Measurements from ENCODE around the gene GLDN.

The GLDN gene

GRCh38 chr15:51338496-51338895 is 3.0 kb upstream of the GLDN start, which contains the start of gene CYP19A1:
Gene CYP19A1, minus strand, starts transcription at chr15:51338596. Its CDS starts 95,684 bp downstream, at chr15:51242912.
- in situ Hi-C loops (cut with HindIII; ENCODE audit: low sequenced_read_pairs), result no loop called here
- H3K4me3 ChIP-seq (ENCODE audit: low read depth, low read length), result no peak within 1 kb of the TSS
- no peak for TF ChIP-seq CTCF (IDR thresholded peaks at IDR 0.05; ENCODE audit: low read depth, low read length)
- DNase-seq (ENCODE audit: low read depth, low spot score), result no peak

DNA sequence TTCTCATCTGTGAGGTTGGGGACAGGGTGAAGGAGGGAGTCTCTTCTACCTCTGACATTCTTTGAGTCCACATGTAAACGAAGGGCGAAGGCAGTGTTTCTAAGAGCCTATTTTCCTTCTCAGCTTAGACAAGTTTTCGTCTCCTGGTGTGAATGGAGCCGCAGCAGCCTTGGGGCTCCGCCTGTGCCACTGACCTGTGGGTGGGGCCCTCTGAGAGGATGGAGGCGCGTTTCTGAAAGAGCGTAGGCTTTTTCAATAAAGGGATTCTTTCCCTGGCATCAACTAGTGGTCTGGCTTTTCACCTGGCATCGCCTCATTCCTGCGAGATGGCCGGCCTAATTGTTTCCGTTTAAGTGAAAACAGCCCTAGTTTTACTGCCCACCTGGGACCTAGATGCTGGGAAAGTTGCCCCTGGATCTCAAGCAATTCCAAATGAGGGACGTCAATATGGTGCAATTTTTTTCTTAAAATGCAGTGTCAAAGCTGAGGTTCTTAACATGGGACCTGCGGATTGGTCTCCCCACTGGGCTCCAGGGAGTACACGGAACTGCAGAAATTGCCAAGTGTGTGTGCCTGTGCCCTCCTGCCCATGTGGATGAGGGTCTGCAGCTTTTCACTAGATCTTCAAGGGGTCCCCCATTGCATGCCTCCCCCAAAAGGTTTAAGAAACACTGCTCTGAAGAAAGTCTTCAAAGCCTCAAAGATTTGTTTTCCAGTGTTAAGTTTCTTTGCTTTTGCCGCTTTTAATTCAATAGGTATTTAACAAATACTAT is 958 bp downstream of the GLDN start:
- H3K4me3 ChIP-seq (ENCODE audit: low read depth, low read length), result no peak overlapping the region
- in situ Hi-C loops (cut with HindIII; ENCODE audit: low sequenced_read_pairs), result no loop called here
- TF ChIP-seq CTCF (IDR thresholded peaks at IDR 0.05; ENCODE audit: low read depth, low read length), result no peak
- DNase-seq (ENCODE audit: low read depth, low spot score), result no peak

DNA sequence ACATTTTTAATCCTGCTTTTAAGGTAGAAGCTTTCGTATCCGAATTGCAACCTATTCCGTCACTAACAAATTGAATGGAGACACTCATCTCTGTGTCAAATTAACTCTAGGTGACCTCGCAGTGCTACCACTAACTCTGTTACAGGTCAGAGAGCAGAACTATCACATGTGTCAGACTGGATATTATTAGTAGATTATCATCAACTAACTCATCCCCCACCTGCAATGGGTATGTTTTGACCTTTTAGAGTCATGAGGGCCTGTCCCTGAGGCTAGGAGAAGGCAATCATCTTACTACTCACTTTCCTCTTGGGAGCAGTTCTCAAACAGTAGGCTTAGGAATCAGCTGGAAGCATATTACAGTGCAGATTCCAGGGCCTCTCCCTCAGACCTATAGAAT is 2.0 kb downstream of the GLDN start:
- TF ChIP-seq CTCF (IDR thresholded peaks at IDR 0.05; ENCODE audit: low read depth, low read length), result no peak
- H3K4me3 ChIP-seq (ENCODE audit: low read depth, low read length), result no peak overlapping the region
- in situ Hi-C loops (cut with HindIII; ENCODE audit: low sequenced_read_pairs), result no loop called here

DNA sequence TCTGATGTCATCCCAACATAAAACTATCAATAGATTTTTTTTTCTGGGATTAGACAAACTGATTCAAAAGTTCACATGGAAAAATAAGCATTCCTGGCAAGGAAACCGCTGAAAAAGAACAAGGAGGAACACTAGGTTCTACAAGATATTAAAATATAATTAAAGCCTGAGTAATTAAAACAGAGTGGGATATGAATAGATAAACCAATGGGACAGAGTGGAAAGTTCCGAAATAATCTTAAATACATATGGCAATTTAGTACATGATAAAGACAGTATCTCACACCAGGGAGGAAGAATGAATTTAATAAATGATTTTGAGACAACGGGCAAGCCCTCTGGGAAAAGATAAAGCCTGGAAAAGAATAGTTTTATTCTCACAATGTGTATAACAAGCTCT is 4.7 kb downstream of the GLDN start:
- in situ Hi-C loops (cut with HindIII; ENCODE audit: low sequenced_read_pairs), result no loop called here
- TF ChIP-seq CTCF (IDR thresholded peaks at IDR 0.05; ENCODE audit: low read depth, low read length), result no peak
- H3K4me3 ChIP-seq (ENCODE audit: low read depth, low read length), result no peak overlapping the region
- DNase-seq (ENCODE audit: low read depth, low spot score), result no peak

More for the DNA sequence above, 2.0 kb downstream of the GLDN start:
- DNase-seq (ENCODE audit: low read depth, low spot score), result no peak

- in situ Hi-C loops (cut with HindIII; ENCODE audit: low sequenced_read_pairs), result no loop called here
- no peak overlapping the region for H3K4me3 ChIP-seq (ENCODE audit: low read depth, low read length)
- no peak for TF ChIP-seq CTCF (IDR thresholded peaks at IDR 0.05; ENCODE audit: low read depth, low read length)
- DNase-seq (ENCODE audit: low read depth, low spot score), result no peak
These were observed 7.2 kb downstream of the GLDN start for GRCh38 chr15:51348688-51349087.

DNA sequence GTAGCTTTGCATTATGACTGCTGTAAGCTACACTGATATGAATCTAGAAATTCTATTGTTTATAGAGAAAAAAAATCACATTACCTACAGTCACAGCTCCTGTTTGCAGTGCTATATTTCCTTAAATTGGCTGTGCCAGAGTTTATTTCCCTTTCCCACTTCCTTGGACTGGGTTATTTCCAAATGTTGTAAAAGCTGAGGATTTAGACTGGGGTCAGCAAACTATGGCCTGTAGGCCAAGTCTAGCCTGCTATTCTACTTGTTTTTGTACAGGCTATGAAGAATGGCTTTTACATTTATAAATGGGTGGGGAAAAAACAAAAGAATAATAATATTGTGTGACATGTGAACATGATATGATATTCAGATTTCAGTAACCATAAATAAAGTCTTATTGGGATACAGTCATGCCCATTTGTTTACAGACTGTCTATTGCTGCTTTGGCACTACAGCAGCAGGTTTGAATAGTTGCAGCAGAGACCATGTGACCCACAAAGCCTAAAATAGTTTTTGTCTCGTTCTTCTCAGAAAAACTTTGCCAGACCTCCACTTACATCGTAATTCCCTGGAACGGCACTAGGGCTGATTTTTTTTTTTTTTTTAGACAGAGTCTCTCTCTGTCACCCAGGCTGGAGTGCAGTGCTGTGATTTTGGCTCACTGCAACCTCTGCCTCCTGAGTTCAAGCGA is 7.8 kb downstream of the GLDN start:
- in situ Hi-C loops (cut with HindIII; ENCODE audit: low sequenced_read_pairs), result no loop called here
- no peak for TF ChIP-seq CTCF (IDR thresholded peaks at IDR 0.05; ENCODE audit: low read depth, low read length)
- no peak for DNase-seq (ENCODE audit: low read depth, low spot score)
- no peak overlapping the region for H3K4me3 ChIP-seq (ENCODE audit: low read depth, low read length)

All from astrocyte of the spinal cord (primary cell).